Suprapubic skin (tissue), 4 donors: ENCODE data around the gene ARAF.

Source experiments
- CTCF ChIP-seq, 2 donors: fragments of 200-600 bp in 1 of 2; fragments of 450-650 bp in 1 of 2; sonication (generic) in 1 of 2; IDR thresholded peaks; one replicate each; pipeline ENCODE4 v1.5.1; 2016 to 2019; ENCODE audit warnings: antibody characterized with exemption in 2 of 2, mild to moderate bottlenecking in 1 of 2, moderate library complexity in 1 of 2
- EP300 ChIP-seq: sonication (generic); formaldehyde crosslinking; IDR thresholded peaks from one replicate; pipeline ENCODE4 v1.6.1; 2017; ENCODE audit warnings: antibody characterized with exemption
- POLR2A ChIP-seq, 2 donors: fragments of 450-650 bp; IDR thresholded peaks; one replicate each; pipeline ENCODE4 v1.6.1; 2017; ENCODE audit warnings: antibody characterized with exemption in 2 of 2, mild to moderate bottlenecking in 2 of 2, moderate library complexity in 2 of 2
- POLR2AphosphoS5 ChIP-seq, 3 donors: sonication (generic); formaldehyde crosslinking; IDR thresholded peaks; one replicate each; pipeline ENCODE4 v1.6.1; 2017; ENCODE audit warnings: antibody characterized with exemption in 3 of 3

- TF ChIP-seq POLR2A (IDR thresholded peaks at IDR 0.05) (no peak), POLR2AphosphoS5 (IDR thresholded peaks at IDR 0.05) (no peak), EP300 (no peak), CTCF (IDR thresholded peaks at IDR 0.05) (no peak)
Observed at GRCh38 chrX:47577901-47578300, 16.9 kb downstream of the ARAF start.
